ENCODE measurements around the gene ZNF516. TPM values are rescaled to one million over a fixed set of nuclear protein-coding genes. Genes with fewer than 3 reads are reported as not detected.

ZNF516 gene
- total and polyA plus RNA-seq, 9 donors: 13.5 to 110 (median 95.2) TPM

- DNase-seq: peak in 4 of 5 donors; percentile 6 to 24 (median 17)
- no peak overlapping the region for H3K4me3 ChIP-seq
- 85 to 94% (median 89%) methylated on average over 35 of the region's 35 CpGs for WGBS, 3 donors
- no peaks in the 10 kb centered on the region for H3K27me3 ChIP-seq
- H3K4me1 ChIP-seq (ENCODE audit: insufficient read depth): peaks cover 21% of the 10 kb centered on the region
- intact Hi-C loops (cut with DNase I): no loop called here
- no peak for TF ChIP-seq POLR2A (IDR thresholded peaks at IDR 0.05)
- TF ChIP-seq EP300 (IDR thresholded peaks at IDR 0.05): no peak
- no peak for TF ChIP-seq CTCF (IDR thresholded peaks at IDR 0.05)
- H3K9me3 ChIP-seq: no peaks in the 10 kb centered on the region
- no peaks in the 10 kb centered on the region for H3K36me3 ChIP-seq
- no peak overlapping the region for H3K27ac ChIP-seq
Measured at GRCh38 chr18:76384861-76385680, 110.0 kb downstream of the ZNF516 start.

- peak in 3 of 5 donors; percentile 7 to 24 (median 19) for DNase-seq
- 90 to 95% (median 94%) methylated on average over 24 to 30 of the region's 30 CpGs for WGBS, 3 donors
- intact Hi-C loops (cut with DNase I): no loop called here
- H3K27ac ChIP-seq: no peak overlapping the region
- no peak overlapping the region for H3K4me3 ChIP-seq
- H3K36me3 ChIP-seq: no peaks in the 10 kb centered on the region
- no peaks in the 10 kb centered on the region for H3K27me3 ChIP-seq
- no peaks in the 10 kb centered on the region for H3K9me3 ChIP-seq
- H3K4me1 ChIP-seq (ENCODE audit: insufficient read depth): peaks cover 19% of the 10 kb centered on the region
- TF ChIP-seq POLR2A (IDR thresholded peaks at IDR 0.05) (no peak), CTCF (IDR thresholded peaks at IDR 0.05) (no peak), EP300 (IDR thresholded peaks at IDR 0.05) (no peak)
Measured at GRCh38 chr18:76384114-76384790, 110.8 kb downstream of the ZNF516 start.

GRCh38 chr18:76383636-76384035, 111.4 kb downstream of the ZNF516 start:
- H3K27me3 ChIP-seq: no peaks in the 10 kb centered on the region
- H3K4me3 ChIP-seq: no peak overlapping the region
- peaks cover 19% of the 10 kb centered on the region for H3K4me1 ChIP-seq (ENCODE audit: insufficient read depth)
- peak in 2 of 5 donors; percentile 25 to 29 for DNase-seq
- H3K27ac ChIP-seq: no peak overlapping the region
- intact Hi-C loops (cut with DNase I): no loop called here
- WGBS, 3 donors: 86 to 93% (median 92%) methylated on average over 13 of the region's 13 CpGs
- H3K36me3 ChIP-seq: no peaks in the 10 kb centered on the region
- TF ChIP-seq POLR2A (IDR thresholded peaks at IDR 0.05): no peak
- no peak for TF ChIP-seq EP300 (IDR thresholded peaks at IDR 0.05)
- no peak for TF ChIP-seq CTCF (IDR thresholded peaks at IDR 0.05)
- H3K9me3 ChIP-seq: no peaks in the 10 kb centered on the region

GRCh38 chr18:76382275-76382674, 112.8 kb downstream of the ZNF516 start:
- intact Hi-C loops (cut with DNase I): no loop called here
- H3K27ac ChIP-seq: no peak overlapping the region

More at GRCh38 chr18:76382275-76382674, 112.8 kb downstream of the ZNF516 start:
- H3K27me3 ChIP-seq: no peaks in the 10 kb centered on the region
- H3K9me3 ChIP-seq: no peaks in the 10 kb centered on the region
- TF ChIP-seq CTCF (IDR thresholded peaks at IDR 0.05) (no peak), EP300 (IDR thresholded peaks at IDR 0.05) (no peak), POLR2A (IDR thresholded peaks at IDR 0.05) (no peak)
- no peaks in the 10 kb centered on the region for H3K36me3 ChIP-seq
- H3K4me1 ChIP-seq (ENCODE audit: insufficient read depth): peaks cover 13% of the 10 kb centered on the region
- no peak for DNase-seq
- WGBS, 3 donors: 68 to 83% (median 80%) methylated on average over 8 of the region's 8 CpGs
- H3K4me3 ChIP-seq: no peak overlapping the region
